ENCODE data around the gene EFNA1.

EFNA1 gene

GRCh38 chr1:155084722-155085503 is 42.8 kb upstream of the EFNA1 start (continued):
- TF ChIP-seq ZBTB21 (tag by site-specific recombination; IDR thresholded peaks at IDR 0.05) (0 out of 2 replicates have a peak, but pooled peaks have one; percentile 24), KLF9 (tag by site-specific recombination; IDR thresholded peaks at IDR 0.05; ENCODE audit: low read depth) (peak; percentile 78), ZNF555 (tag by site-specific recombination; conservative IDR thresholded peaks at IDR 0.05) (no peak), ZNF248 (tag by site-specific recombination; IDR thresholded peaks at IDR 0.05) (no peak), ZNF266 (tag by site-specific recombination; IDR thresholded peaks at IDR 0.05; ENCODE audit: low read depth) (no peak), ZNF10 (tag by site-specific recombination; IDR thresholded peaks at IDR 0.05) (no peak; the same call in 1 of the 2 replicates), SP7 (tag by site-specific recombination; IDR thresholded peaks at IDR 0.05) (peak; percentile 89), ZIC2 (tag by site-specific recombination; IDR thresholded peaks at IDR 0.05) (no peak), PRDM6 (tag by site-specific recombination; IDR thresholded peaks at IDR 0.05) (no peak), KLF1 (tag by site-specific recombination; IDR thresholded peaks at IDR 0.05) (no peak; the same call in none of the 2 replicates), ZNF658 (tag by site-specific recombination; IDR thresholded peaks at IDR 0.05) (no peak), ZEB2 (tag by site-specific recombination; IDR thresholded peaks at IDR 0.05) (peak; percentile 96), ZNF138 (tag by site-specific recombination; IDR thresholded peaks at IDR 0.05; ENCODE audit: borderline replicate concordance) (no peak), ZNF544 (tag by site-specific recombination; IDR thresholded peaks at IDR 0.05) (no peak), PBX3 (CRISPR knock-in tag; IDR thresholded peaks at IDR 0.05) (0 out of 2 replicates have a peak, but pooled peaks have one; percentile 79), ZNF776 (tag by site-specific recombination; IDR thresholded peaks at IDR 0.05; ENCODE audit: borderline replicate concordance) (no peak), HOXD13 (CRISPR knock-in tag; IDR thresholded peaks at IDR 0.05; ENCODE audit: borderline replicate concordance) (no peak), ZNF19 (tag by site-specific recombination; IDR thresholded peaks at IDR 0.05; ENCODE audit: low read depth) (no peak), ZNF645 (tag by site-specific recombination; IDR thresholded peaks at IDR 0.05) (no peak), ZNF335 (tag by site-specific recombination; conservative IDR thresholded peaks at IDR 0.05) (no peak), OVOL3 (tag by site-specific recombination; IDR thresholded peaks at IDR 0.05) (no peak), ZNF560 (tag by site-specific recombination; IDR thresholded peaks at IDR 0.05; ENCODE audit: borderline replicate concordance) (no peak), ZNF692 (tag by site-specific recombination; IDR thresholded peaks at IDR 0.05) (peak; percentile 91), ZNF433 (tag by site-specific recombination; IDR thresholded peaks at IDR 0.05; ENCODE audit: low read depth) (no peak), ZNF621 (tag by site-specific recombination; IDR thresholded peaks at IDR 0.05) (no peak)
- TF ChIP-seq, protein P1, sequence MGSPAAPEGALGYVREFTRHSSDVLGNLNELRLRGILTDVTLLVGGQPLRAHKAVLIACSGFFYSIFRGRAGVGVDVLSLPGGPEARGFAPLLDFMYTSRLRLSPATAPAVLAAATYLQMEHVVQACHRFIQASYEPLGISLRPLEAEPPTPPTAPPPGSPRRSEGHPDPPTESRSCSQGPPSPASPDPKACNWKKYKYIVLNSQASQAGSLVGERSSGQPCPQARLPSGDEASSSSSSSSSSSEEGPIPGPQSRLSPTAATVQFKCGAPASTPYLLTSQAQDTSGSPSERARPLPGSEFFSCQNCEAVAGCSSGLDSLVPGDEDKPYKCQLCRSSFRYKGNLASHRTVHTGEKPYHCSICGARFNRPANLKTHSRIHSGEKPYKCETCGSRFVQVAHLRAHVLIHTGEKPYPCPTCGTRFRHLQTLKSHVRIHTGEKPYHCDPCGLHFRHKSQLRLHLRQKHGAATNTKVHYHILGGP (tag by site-specific recombination; IDR thresholded peaks at IDR 0.05): no peak
- TF ChIP-seq, protein P2, sequence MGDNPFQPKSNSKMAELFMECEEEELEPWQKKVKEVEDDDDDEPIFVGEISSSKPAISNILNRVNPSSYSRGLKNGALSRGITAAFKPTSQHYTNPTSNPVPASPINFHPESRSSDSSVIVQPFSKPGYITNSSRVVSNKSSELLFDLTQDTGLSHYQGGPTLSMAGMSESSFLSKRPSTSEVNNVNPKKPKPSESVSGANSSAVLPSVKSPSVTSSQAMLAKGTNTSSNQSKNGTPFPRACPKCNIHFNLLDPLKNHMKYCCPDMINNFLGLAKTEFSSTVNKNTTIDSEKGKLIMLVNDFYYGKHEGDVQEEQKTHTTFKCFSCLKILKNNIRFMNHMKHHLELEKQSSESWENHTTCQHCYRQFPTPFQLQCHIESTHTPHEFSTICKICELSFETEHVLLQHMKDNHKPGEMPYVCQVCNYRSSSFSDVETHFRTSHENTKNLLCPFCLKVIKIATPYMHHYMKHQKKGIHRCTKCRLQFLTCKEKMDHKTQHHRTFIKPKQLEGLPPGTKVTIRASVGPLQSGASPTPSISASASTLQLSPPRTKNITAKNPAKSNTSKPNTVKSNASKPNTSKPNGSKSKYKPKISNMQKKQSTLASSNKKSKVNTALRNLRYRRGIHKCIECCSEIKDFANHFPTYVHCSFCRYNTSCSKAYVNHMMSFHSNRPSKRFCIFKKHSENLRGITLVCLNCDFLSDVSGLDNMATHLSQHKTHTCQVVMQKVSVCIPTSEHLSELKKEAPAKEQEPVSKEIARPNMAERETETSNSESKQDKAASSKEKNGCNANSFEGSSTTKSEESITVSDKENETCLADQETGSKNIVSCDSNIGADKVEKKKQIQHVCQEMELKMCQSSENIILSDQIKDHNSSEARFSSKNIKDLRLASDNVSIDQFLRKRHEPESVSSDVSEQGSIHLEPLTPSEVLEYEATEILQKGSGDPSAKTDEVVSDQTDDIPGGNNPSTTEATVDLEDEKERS (tag by site-specific recombination; IDR thresholded peaks at IDR 0.05): no peak
- TF ChIP-seq, protein P3, sequence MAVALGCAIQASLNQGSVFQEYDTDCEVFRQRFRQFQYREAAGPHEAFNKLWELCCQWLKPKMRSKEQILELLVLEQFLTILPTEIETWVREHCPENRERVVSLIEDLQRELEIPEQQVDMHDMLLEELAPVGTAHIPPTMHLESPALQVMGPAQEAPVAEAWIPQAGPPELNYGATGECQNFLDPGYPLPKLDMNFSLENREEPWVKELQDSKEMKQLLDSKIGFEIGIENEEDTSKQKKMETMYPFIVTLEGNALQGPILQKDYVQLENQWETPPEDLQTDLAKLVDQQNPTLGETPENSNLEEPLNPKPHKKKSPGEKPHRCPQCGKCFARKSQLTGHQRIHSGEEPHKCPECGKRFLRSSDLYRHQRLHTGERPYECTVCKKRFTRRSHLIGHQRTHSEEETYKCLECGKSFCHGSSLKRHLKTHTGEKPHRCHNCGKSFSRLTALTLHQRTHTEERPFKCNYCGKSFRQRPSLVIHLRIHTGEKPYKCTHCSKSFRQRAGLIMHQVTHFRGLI (tag by site-specific recombination; IDR thresholded peaks at IDR 0.05): peak; percentile 19; the same call in 1 of the 2 replicates

Data from HEK293 (cell line).